K562 (cell line): ENCODE measurements around the gene CSNK1D. TPM values are rescaled to one million over a fixed set of nuclear protein-coding genes. Genes with fewer than 3 reads are reported as not detected.

Source experiments
- CCNT2 ChIP-seq: IDR thresholded peaks from 2 replicates; pipeline ENCODE4 v1.6.1; 2011; ENCODE audit warnings: borderline replicate concordance, low read depth, mild to moderate bottlenecking, moderate library complexity, mixed read lengths, low read length; ENCODE audit not compliant: insufficient read length; ENCODE audit errors: extremely low read depth
- CSDE1 ChIP-seq, 2 experiments: fragments of 450-650 bp; IDR thresholded peaks; 2 replicates each; pipeline ENCODE4 v1.6.1; 2016; ENCODE audit warnings: mild to moderate bottlenecking in 1 of 2
- EHMT2 ChIP-seq: fragments of 450-650 bp; IDR thresholded peaks from 2 replicates; pipeline ENCODE4 v1.6.1; 2018; ENCODE audit warnings: antibody characterized with exemption
- HMG20B ChIP-seq: fragments of 250-450 bp; sonication (Bioruptor Pico); IDR thresholded peaks from 2 replicates; pipeline ENCODE4 v1.5.0; 2021; ENCODE audit warnings: mild to moderate bottlenecking
- POU5F1 ChIP-seq: fragments of 150-350 bp; IDR thresholded peaks from 2 replicates; pipeline ENCODE4 v1.6.1; 2014; ENCODE audit warnings: borderline replicate concordance, low read length, low read depth, mild to moderate bottlenecking; ENCODE audit not compliant: partially characterized antibody
- PTBP1 ChIP-seq: fragments of 200-400 bp; formaldehyde crosslinking; IDR thresholded peaks from 2 replicates; pipeline ENCODE4 v1.6.1; 2017; ENCODE audit warnings: low read depth, low read length
- RFX1 ChIP-seq: fragments of 450-650 bp; IDR thresholded peaks from 2 replicates; pipeline ENCODE4 v1.6.1; 2016; ENCODE audit warnings: mild to moderate bottlenecking, moderate library complexity
- WHSC1 ChIP-seq: IDR thresholded peaks from one replicate; pipeline ENCODE4 v1.6.1; 2012; ENCODE audit warnings: low read length, control low read depth, inconsistent platforms
- ZNF347 ChIP-seq: fragments of 450-650 bp; formaldehyde crosslinking; IDR thresholded peaks from 2 replicates; pipeline ENCODE4 v1.4.0; 2020; ENCODE audit warnings: low read depth, mild to moderate bottlenecking, moderate library complexity
- polyA plus RNA-seq, 8 experiments: library from polyadenylated mRNA; depleted of rRNA in 4 of 8; stranded (reverse) in 5 of 8; unstranded in 3 of 8; fragments of >200 nt; fragmentation: Nextera tagmentation in 2 of 8; fragmentation: Illumina TruSeq in 1 of 8; extraction: Ambion mirVana in 2 of 8; extraction: Trizol in 1 of 8; gene quantifications; 2 replicates each; pipeline versions ENCODE4 v1.2.1 to v1.2.3, GENCODE V29; 2011 to 2014; ENCODE audit warnings: inconsistent platforms in 1 of 8, missing spikeins in 1 of 8
- total RNA-seq, 7 experiments: library from RNA; depleted of rRNA in 6 of 7; stranded (reverse); fragments of >200 nt in 6 of 7; fragmentation: Illumina TruSeq in 2 of 7; extraction: Trizol in 2 of 7; gene quantifications; 2 replicates each; pipeline versions ENCODE4 v1.2.1 to v1.2.3, GENCODE V29; 2011 to 2021; ENCODE audit warnings: low replicate concordance in 1 of 7
- TF ChIP-seq, protein P1 (sequence below): fragments of 200-600 bp; sonication (generic); IDR thresholded peaks from one replicate; pipeline ENCODE4 v1.6.1; 2012; ENCODE audit warnings: mild to moderate bottlenecking, low read depth, low read length, inconsistent platforms
- TF ChIP-seq, protein P2 (sequence below): fragments of 450-650 bp; conservative IDR thresholded peaks from 2 replicates; pipeline ENCODE4 v1.6.1; 2016; ENCODE audit warnings: missing genetic modification characterization, low read depth, mild to moderate bottlenecking, missing compliant biosample characterization, moderate library complexity
- TF ChIP-seq, protein P3 (sequence below): fragments of 450-650 bp; IDR thresholded peaks from 2 replicates; pipeline ENCODE4 v1.6.1; 2016; ENCODE audit warnings: borderline replicate concordance

CSNK1D gene
- total and polyA plus RNA-seq, 9 of the 15 experiments (the other 6 are each of a cell fraction or from before 2014, with no cell fraction given): 6.5 to 133 (median 41.3) TPM

DNA sequence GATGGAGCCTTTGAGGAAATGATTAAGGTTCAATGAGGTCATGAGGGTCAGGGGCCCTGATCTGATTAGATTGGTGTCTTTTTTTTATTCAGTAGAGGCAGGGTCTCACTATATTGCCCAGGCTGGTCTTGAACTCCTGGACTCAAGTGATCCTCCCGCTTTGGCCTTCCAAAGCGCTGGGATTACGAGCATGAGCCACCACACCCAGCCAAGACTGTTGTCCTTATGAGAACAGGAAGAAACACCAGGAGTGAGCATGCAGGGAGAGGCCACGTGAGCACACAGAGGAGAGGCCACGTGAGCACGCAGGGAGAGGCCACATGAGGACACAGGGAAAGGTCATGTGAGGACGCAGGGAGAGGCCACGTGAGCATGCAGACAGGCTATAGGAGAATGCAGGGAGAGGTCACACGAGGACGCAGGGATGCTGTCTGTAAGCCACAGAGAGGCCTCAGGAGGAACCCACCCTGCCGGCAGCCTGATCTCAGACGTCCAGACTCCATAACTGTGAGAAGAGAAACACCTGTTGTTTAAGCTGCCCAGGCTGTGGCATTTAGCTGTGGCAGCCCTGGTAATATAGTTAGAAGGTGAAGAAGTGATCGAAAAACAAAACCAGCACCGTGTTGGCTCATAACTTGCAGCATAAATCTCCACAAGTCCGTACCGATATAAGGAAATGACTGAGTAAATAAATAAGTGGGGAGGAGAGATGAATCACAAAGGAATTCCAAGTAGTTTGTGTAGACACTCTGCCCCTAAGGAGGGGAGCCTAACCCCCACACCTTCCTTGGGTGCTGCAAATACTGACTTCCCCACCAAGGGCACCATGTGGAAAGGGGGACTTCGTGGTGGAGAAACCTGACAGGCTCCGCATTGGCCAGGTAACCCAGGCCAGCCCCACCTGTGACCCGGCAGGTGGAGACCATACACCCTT, 14.6 kb upstream of the CSNK1D start (continued):
- TF ChIP-seq, protein P1, sequence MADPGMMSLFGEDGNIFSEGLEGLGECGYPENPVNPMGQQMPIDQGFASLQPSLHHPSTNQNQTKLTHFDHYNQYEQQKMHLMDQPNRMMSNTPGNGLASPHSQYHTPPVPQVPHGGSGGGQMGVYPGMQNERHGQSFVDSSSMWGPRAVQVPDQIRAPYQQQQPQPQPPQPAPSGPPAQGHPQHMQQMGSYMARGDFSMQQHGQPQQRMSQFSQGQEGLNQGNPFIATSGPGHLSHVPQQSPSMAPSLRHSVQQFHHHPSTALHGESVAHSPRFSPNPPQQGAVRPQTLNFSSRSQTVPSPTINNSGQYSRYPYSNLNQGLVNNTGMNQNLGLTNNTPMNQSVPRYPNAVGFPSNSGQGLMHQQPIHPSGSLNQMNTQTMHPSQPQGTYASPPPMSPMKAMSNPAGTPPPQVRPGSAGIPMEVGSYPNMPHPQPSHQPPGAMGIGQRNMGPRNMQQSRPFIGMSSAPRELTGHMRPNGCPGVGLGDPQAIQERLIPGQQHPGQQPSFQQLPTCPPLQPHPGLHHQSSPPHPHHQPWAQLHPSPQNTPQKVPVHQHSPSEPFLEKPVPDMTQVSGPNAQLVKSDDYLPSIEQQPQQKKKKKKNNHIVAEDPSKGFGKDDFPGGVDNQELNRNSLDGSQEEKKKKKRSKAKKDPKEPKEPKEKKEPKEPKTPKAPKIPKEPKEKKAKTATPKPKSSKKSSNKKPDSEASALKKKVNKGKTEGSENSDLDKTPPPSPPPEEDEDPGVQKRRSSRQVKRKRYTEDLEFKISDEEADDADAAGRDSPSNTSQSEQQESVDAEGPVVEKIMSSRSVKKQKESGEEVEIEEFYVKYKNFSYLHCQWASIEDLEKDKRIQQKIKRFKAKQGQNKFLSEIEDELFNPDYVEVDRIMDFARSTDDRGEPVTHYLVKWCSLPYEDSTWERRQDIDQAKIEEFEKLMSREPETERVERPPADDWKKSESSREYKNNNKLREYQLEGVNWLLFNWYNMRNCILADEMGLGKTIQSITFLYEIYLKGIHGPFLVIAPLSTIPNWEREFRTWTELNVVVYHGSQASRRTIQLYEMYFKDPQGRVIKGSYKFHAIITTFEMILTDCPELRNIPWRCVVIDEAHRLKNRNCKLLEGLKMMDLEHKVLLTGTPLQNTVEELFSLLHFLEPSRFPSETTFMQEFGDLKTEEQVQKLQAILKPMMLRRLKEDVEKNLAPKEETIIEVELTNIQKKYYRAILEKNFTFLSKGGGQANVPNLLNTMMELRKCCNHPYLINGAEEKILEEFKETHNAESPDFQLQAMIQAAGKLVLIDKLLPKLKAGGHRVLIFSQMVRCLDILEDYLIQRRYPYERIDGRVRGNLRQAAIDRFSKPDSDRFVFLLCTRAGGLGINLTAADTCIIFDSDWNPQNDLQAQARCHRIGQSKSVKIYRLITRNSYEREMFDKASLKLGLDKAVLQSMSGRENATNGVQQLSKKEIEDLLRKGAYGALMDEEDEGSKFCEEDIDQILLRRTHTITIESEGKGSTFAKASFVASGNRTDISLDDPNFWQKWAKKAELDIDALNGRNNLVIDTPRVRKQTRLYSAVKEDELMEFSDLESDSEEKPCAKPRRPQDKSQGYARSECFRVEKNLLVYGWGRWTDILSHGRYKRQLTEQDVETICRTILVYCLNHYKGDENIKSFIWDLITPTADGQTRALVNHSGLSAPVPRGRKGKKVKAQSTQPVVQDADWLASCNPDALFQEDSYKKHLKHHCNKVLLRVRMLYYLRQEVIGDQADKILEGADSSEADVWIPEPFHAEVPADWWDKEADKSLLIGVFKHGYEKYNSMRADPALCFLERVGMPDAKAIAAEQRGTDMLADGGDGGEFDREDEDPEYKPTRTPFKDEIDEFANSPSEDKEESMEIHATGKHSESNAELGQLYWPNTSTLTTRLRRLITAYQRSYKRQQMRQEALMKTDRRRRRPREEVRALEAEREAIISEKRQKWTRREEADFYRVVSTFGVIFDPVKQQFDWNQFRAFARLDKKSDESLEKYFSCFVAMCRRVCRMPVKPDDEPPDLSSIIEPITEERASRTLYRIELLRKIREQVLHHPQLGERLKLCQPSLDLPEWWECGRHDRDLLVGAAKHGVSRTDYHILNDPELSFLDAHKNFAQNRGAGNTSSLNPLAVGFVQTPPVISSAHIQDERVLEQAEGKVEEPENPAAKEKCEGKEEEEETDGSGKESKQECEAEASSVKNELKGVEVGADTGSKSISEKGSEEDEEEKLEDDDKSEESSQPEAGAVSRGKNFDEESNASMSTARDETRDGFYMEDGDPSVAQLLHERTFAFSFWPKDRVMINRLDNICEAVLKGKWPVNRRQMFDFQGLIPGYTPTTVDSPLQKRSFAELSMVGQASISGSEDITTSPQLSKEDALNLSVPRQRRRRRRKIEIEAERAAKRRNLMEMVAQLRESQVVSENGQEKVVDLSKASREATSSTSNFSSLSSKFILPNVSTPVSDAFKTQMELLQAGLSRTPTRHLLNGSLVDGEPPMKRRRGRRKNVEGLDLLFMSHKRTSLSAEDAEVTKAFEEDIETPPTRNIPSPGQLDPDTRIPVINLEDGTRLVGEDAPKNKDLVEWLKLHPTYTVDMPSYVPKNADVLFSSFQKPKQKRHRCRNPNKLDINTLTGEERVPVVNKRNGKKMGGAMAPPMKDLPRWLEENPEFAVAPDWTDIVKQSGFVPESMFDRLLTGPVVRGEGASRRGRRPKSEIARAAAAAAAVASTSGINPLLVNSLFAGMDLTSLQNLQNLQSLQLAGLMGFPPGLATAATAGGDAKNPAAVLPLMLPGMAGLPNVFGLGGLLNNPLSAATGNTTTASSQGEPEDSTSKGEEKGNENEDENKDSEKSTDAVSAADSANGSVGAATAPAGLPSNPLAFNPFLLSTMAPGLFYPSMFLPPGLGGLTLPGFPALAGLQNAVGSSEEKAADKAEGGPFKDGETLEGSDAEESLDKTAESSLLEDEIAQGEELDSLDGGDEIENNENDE: no peak
- TF ChIP-seq, protein P2, sequence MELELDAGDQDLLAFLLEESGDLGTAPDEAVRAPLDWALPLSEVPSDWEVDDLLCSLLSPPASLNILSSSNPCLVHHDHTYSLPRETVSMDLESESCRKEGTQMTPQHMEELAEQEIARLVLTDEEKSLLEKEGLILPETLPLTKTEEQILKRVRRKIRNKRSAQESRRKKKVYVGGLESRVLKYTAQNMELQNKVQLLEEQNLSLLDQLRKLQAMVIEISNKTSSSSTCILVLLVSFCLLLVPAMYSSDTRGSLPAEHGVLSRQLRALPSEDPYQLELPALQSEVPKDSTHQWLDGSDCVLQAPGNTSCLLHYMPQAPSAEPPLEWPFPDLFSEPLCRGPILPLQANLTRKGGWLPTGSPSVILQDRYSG (tag): peak; percentile 60
- TF ChIP-seq CSDE1 (IDR thresholded peaks at IDR 0.05) (no peak), PTBP1 (0 out of 2 replicates have a peak, but pooled peaks have one; percentile 5), EHMT2 (peak; percentile 71; the same call in 1 of the 2 replicates), HMG20B (CRISPR knock-in tag) (no peak), ZNF347 (CRISPR knock-in tag) (no peak), RFX1 (no peak), CCNT2 (peak; percentile 19), WHSC1 (no peak), POU5F1 (no peak)
- TF ChIP-seq, protein P3, sequence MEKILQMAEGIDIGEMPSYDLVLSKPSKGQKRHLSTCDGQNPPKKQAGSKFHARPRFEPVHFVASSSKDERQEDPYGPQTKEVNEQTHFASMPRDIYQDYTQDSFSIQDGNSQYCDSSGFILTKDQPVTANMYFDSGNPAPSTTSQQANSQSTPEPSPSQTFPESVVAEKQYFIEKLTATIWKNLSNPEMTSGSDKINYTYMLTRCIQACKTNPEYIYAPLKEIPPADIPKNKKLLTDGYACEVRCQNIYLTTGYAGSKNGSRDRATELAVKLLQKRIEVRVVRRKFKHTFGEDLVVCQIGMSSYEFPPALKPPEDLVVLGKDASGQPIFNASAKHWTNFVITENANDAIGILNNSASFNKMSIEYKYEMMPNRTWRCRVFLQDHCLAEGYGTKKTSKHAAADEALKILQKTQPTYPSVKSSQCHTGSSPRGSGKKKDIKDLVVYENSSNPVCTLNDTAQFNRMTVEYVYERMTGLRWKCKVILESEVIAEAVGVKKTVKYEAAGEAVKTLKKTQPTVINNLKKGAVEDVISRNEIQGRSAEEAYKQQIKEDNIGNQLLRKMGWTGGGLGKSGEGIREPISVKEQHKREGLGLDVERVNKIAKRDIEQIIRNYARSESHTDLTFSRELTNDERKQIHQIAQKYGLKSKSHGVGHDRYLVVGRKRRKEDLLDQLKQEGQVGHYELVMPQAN: peak; percentile 87; the same call in 1 of the 2 replicates
